ENCODE data around the gene REEP1. TPM values are rescaled to one million over a fixed set of nuclear protein-coding genes. Genes with fewer than 3 reads are reported as not detected.

Gene REEP1
- total and polyA plus RNA-seq, 2 of the 4 experiments (the other 2 are of a cell fraction): under 0.01 to 0.03 TPM

GRCh38 chr2:86358957-86359356 is 21.5 kb upstream of the REEP1 start:
- no peak overlapping the region for H2AFZ ChIP-seq (replicated peaks; ENCODE audit: low read length, poor library complexity)
- peaks cover 5% of the 10 kb centered on the region for H3K27me3 ChIP-seq (ENCODE audit: control insufficient read depth, insufficient read depth, low read length)
- no peak overlapping the region for H3K23ac ChIP-seq (ENCODE audit: low read depth, low read length)
- H3K4me1 ChIP-seq (ENCODE audit: control insufficient read depth, insufficient read depth, low read length): no peaks in the 10 kb centered on the region
- no peaks in the 10 kb centered on the region for H3K36me3 ChIP-seq (ENCODE audit: control insufficient read depth, insufficient read depth, low read length)
- H4K91ac ChIP-seq (ENCODE audit: insufficient read depth, low read depth, low read length): no peak overlapping the region
- no peak overlapping the region for H3K14ac ChIP-seq (replicated peaks; ENCODE audit: low read depth, low read length)
- H2BK5ac ChIP-seq (ENCODE audit: low read depth, low read length, poor library complexity, severe bottlenecking): no peak overlapping the region
- ChIA-PET POLR2A (ENCODE audit: unreplicated experiment) (no interaction called here), CTCF (no interaction called here)
- no peak overlapping the region for H2BK20ac ChIP-seq (ENCODE audit: low read depth, low read length)
- H3K27ac ChIP-seq (ENCODE audit: insufficient read depth, low read length): no peak overlapping the region
- WGBS, 2 experiments (ENCODE audit: extremely low coverage in 2 of 2, insufficient read length in 1 of 2): 65% methylated on average over 2 of the region's 3 CpGs; no CpG with 5 or more reads in 1 of the 2 experiments
- no peak overlapping the region for H3K4ac ChIP-seq (ENCODE audit: low read depth, low read length)
- no peaks in the 10 kb centered on the region for H3K79me1 ChIP-seq (ENCODE audit: low read depth in 1 of 2, low read length in 2 of 2)
- in situ Hi-C loops (cut with MboI; ENCODE audit: low sequenced_read_pairs) (no loop called here), intact Hi-C loops (cut with micrococcal nuclease) (no loop called here), dilution Hi-C loops (cut with HindIII; ENCODE audit: low sequenced_read_pairs, unreplicated experiment) (no loop called here)
- no peak overlapping the region for H3K56ac ChIP-seq (ENCODE audit: extremely low read depth, insufficient read depth, low read length)
- H4K20me1 ChIP-seq (ENCODE audit: insufficient read depth, low read length): no peaks in the 10 kb centered on the region
- H3K9ac ChIP-seq (ENCODE audit: low read depth, low read length): no peak overlapping the region
- no peak overlapping the region for H2BK15ac ChIP-seq (ENCODE audit: low read depth, low read length)
- DNase-seq: no peak
- H4K5ac ChIP-seq (ENCODE audit: low read depth, low read length): no peak overlapping the region
- no TSS peak for BruUV-seq (replicated peaks)
- no peak for ATAC-seq (ENCODE audit: low read depth)
- TF ChIP-seq FOS (IDR thresholded peaks at IDR 0.05; ENCODE audit: low read depth, low read length) (no peak), NFE2L2 (IDR thresholded peaks at IDR 0.05; ENCODE audit: low read depth, low read length) (no peak), POLR2A (IDR thresholded peaks at IDR 0.05; ENCODE audit: low read depth, low read length) (no peak), MAZ (IDR thresholded peaks at IDR 0.05; ENCODE audit: borderline replicate concordance, low read depth, low read length) (no peak), RCOR1 (IDR thresholded peaks at IDR 0.05; ENCODE audit: insufficient replicate concordance, low read length) (no peak), BHLHE40 (IDR thresholded peaks at IDR 0.05; ENCODE audit: low read depth, low read length) (no peak), USF2 (IDR thresholded peaks at IDR 0.05; ENCODE audit: low read depth, low read length) (no peak), ELK1 (IDR thresholded peaks at IDR 0.05; ENCODE audit: borderline replicate concordance, low read depth, low read length) (no peak), MAFK (IDR thresholded peaks at IDR 0.05; ENCODE audit: low read depth, low read length) (no peak)
- no peak overlapping the region for H4K8ac ChIP-seq (ENCODE audit: low read depth in 2 of 2, low read length in 2 of 2)
- H2BK120ac ChIP-seq (ENCODE audit: low read depth, low read length): no peak overlapping the region
- no peak overlapping the region for H3K4me3 ChIP-seq (ENCODE audit: insufficient read depth, low read depth, low read length)
- no peak overlapping the region for H3K4me2 ChIP-seq (ENCODE audit: low read depth, low read length)
- no peak overlapping the region for H2AK5ac ChIP-seq (ENCODE audit: low read depth, low read length)
- H2AK9ac ChIP-seq (replicated peaks; ENCODE audit: low read depth, low read length, poor library complexity): no peak overlapping the region
- H3K18ac ChIP-seq (ENCODE audit: low read depth, low read length): no peak overlapping the region
- no peaks in the 10 kb centered on the region for H3K9me1 ChIP-seq (ENCODE audit: insufficient read depth, low read length)
- H3K9me3 ChIP-seq (ENCODE audit: control insufficient read depth, insufficient read depth, low read length): no peaks in the 10 kb centered on the region

Measured in IMR-90 (cell line).